Raji (cell line): ENCODE results near the gene ST6GALNAC3.

ENCODE experiments used
- POLR2A ChIP-seq: IDR thresholded peaks from 2 replicates; pipeline ENCODE4 v1.6.1; 2011; ENCODE audit warnings: low read depth, low read length, control low read depth; ENCODE audit not compliant: insufficient read depth

The ST6GALNAC3 gene

DNA sequence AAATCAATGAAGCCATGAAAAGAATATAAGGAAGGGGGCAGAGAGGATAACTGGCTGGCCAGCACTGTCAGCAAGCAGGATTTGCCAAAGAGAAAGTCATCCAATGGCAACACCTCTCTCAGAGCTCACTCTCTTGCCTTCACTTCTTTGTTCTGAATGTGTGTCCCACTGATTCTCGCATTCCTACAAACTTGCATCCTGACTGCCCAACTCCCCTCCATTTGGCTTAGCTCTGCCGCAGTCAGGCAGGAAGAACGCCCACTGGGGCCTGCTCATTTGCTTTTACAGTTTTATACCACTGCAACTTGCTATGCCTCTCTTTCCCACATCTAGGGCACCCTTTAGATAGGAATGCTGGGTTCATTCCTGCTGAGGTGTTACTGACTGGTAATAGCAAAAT is 428.6 kb downstream of the ST6GALNAC3 start:
- TF ChIP-seq POLR2A = no peak

DNA sequence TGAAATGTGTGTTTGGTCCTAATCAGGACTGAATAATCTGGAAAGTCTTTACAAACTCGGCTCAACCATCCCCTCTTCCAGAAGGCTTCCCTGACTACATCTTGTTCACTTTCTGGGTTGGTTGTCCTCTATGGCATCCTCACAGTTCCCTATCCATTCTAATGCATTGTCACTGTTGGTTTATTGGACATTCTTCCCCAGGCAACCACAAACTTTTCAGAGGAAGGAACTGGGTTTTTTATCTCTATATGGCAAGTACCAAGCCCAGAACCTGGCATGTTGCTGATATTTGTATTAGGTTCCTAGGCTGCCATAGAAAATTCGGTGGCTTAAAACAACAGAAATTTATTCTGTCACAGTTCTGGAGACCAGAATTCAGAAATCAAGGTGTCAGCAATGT is 429.2 kb downstream of the ST6GALNAC3 start:
- TF ChIP-seq POLR2A = no peak

DNA sequence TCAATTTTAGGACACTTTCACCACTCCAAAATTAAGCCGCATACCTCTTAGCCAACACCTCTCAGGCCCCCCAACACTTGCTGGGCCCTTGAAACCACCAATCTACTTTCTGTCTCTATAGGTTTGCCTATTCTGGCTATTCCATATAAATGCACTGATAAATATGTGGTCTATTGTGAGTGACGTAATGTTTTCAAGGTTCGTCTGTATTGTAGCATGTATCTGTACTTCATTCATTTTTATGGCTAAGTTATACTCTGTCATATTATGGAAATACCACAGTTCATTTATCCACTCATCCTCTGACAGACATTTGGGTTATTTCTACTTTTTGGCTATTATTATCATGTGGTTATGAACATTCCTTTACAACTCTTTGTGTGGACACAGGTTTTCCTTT is 432.8 kb downstream of the ST6GALNAC3 start:
- no peak for TF ChIP-seq POLR2A

DNA sequence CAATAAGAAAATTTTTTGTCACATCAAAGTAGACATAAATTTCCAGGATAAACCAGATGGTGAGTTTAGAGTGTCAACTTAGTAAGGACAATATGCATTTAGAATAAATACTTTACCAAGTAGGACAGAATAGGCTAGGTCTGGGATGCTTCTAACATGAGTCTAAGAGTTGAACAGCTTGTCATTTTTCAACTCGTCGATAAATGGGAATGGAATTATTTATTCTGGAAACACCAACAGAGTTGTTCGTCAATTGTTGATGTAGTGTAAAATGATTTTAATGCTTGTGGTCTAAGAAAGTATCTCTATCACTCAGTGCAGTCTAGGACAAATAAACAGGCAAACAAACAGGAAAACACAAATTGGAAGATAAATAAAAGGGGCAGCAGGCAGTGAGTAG is 434.3 kb downstream of the ST6GALNAC3 start:
- TF ChIP-seq POLR2A = no peak

- no peak for TF ChIP-seq POLR2A
Observed at GRCh38 chr1:76510672-76511557, 436.4 kb downstream of the ST6GALNAC3 start.

DNA sequence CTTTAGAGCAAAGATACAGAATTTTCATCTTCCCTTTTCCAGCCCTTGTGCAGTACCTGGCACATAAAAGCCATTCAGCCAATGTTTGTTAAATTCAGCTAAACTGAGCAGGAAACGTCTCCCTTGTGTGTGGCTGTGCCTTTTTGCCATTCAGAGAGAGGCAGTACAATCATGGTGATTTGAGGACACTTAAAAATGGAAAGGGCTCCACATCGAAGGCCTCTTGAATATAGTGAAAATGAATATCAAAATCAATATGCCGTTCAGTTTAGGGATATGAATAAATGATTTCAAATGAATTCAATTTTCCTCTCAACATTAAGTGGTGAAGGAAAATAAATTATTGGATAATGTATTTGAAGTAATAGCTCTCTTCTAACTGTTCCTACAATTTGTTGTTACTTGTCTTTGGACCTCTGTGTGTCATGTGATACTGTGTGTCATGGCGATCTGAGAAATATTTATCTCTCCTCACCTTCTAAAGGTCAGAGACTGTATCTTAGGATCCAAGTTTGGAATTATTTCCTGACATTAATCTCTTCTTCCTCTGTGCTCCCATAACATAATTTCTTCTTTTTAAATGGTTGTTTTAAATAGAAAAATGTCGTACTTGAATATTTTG is 437.1 kb downstream of the ST6GALNAC3 start:
- TF ChIP-seq POLR2A = no peak

GRCh38 chr1:76530953-76531352 is 456.4 kb downstream of the ST6GALNAC3 start:
- TF ChIP-seq POLR2A = no peak

DNA sequence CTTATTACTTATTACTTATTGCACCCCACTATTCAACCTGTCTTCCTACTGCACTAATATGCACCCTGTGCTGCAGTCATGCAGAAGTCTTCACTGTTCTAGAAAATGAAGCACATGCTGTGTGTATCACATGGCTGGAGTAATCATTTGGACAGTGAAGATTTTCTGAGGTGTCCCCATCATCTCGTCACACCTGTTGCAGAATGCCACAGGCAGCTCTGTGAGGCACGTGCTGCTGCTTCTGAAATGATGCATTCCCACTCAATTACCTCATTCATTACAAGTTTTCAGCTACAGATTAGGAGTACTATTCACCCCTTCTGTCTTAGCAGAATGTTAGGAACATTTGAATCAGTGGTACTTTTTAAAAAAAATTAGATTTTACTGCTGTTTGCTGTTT is 467.1 kb downstream of the ST6GALNAC3 start:
- no peak for TF ChIP-seq POLR2A

- TF ChIP-seq POLR2A = no peak
Observed at GRCh38 chr1:76542359-76542758, 467.8 kb downstream of the ST6GALNAC3 start.

DNA sequence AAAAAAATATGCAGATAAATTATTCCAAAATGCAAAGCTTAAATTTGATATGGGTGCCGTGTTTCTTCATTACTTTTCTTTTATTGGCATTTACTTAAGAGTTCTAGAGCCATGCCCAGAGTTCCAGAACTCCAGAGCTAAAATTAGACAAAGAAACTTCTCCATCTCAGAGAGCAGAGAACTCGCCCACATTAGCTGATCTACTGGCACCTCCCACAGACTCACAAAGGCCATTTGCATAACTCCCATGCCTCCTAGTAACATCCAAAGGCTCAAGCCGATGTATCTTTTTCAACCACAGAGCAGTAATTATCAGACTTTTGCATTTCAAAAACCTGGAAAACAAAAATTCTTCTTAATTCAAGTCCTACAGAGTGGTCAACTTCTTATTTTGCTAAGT is 468.9 kb downstream of the ST6GALNAC3 start:
- TF ChIP-seq POLR2A = no peak

- no peak for TF ChIP-seq POLR2A
Observed at GRCh38 chr1:76546354-76546933, 471.9 kb downstream of the ST6GALNAC3 start.

DNA sequence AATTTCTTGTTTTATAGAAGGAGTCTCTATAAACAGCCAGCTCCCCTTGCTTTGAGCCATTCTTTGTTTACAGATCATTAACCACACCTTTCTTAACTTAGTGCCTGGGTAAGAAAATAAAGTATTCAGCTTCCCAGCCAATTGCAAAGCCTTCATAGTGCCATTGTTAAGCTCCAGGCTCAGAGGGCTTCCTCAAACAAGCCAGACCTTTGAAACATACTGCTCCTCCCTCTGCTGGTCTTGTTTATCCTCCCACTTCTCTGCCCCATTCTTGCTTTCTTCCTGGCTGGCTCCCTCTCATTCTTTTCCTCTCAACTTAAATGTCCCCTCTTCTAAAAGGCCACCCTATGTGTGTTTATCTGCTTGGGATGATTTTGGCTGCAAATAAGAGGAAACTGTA is 473.4 kb downstream of the ST6GALNAC3 start:
- TF ChIP-seq POLR2A = no peak

GRCh38 chr1:76548513-76549100 is 474.1 kb downstream of the ST6GALNAC3 start:
- no peak for TF ChIP-seq POLR2A

GRCh38 chr1:76554283-76554682 is 479.7 kb downstream of the ST6GALNAC3 start:
- no peak for TF ChIP-seq POLR2A

DNA sequence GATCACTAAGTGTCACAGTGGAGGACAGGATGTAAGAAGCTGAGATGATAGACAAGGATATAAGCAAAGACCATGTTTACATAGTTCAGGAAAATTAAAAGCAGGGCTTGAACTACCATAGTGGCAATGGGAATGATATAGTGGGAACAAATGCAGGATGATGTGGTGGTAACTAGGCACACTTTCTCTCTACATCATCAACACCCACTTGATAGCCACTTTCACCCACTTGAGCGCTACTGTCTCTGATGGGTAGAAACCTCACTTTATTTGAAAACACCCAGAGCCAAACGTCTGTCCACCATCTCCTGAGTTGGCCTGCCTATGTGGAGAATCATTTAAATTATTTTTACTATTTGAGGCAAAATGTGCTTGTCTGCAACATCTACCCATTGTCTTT is 487.7 kb downstream of the ST6GALNAC3 start:
- no peak for TF ChIP-seq POLR2A

- TF ChIP-seq POLR2A = no peak
Observed at GRCh38 chr1:76568573-76569238, 494.2 kb downstream of the ST6GALNAC3 start.

GRCh38 chr1:76571248-76571647 is 496.7 kb downstream of the ST6GALNAC3 start:
- TF ChIP-seq POLR2A = no peak
